Uterus (tissue), 2 donors: ENCODE measurements around the gene PLXNA3.
A peak's percentile ranks its signal among the peaks of the same experiment; 100 is the strongest.

Experiments
- CTCF ChIP-seq, 4 experiments: fragments of 200-600 bp in 2 of 4; fragments of 450-650 bp in 2 of 4; sonication (generic) in 2 of 4; IDR thresholded peaks; one replicate each; pipeline ENCODE4 v1.5.1; 2016 to 2019; ENCODE audit warnings: antibody characterized with exemption in 4 of 4, mild to moderate bottlenecking in 2 of 4, moderate library complexity in 1 of 4
- POLR2A ChIP-seq, 2 donors: fragments of 450-650 bp; IDR thresholded peaks; one replicate each; pipeline ENCODE4 v1.6.1; 2016; ENCODE audit warnings: antibody characterized with exemption in 2 of 2, mild to moderate bottlenecking in 1 of 2, moderate library complexity in 1 of 2

GRCh38 chrX:154443992-154444754, 13.9 kb upstream of the PLXNA3 start, which contains the start of gene FAM50A:
- peak in 2 of 4 experiments; percentile 4 to 12 for TF ChIP-seq CTCF (IDR thresholded peaks at IDR 0.05)
- peak; percentile 51 to 63 for TF ChIP-seq POLR2A (IDR thresholded peaks at IDR 0.05)
